T47D (cell line): ENCODE measurements around the gene GAR1.
"Not testable (repeated sequence)": the region's sequence is repeated elsewhere in the genome, so short reads cannot be mapped to it uniquely, and the experiment has no call there.

Experiments used
- DNase-seq, 2 experiments: peaks; one replicate each; pipeline versions ENCODE4 v3.0.0 to v3.0.0-alpha.2; 2011 to 2012; ENCODE audit warnings: low read depth in 1 of 2, low spot score in 1 of 2
- JUND ChIP-seq: IDR thresholded peaks from 2 replicates; pipeline ENCODE4 v1.6.1; 2012; ENCODE audit warnings: low read depth
- in situ Hi-C: cut with HindIII; loops from 2 replicates; pipeline ENCODE4 v1.10.0; 2016; ENCODE audit warnings: low sequenced_read_pairs, low pct_unique_long_range_greater_than_20kb

GAR1 gene

GRCh38 chr4:109816894-109817293 is 1.3 kb downstream of the GAR1 start:
- no peak for TF ChIP-seq JUND
- in situ Hi-C loops: no loop called here
- no peak for DNase-seq

GRCh38 chr4:109818268-109818667 is 2.7 kb downstream of the GAR1 start:
- TF ChIP-seq JUND: no peak
- in situ Hi-C loops: no loop called here
- DNase-seq: no peak

DNA sequence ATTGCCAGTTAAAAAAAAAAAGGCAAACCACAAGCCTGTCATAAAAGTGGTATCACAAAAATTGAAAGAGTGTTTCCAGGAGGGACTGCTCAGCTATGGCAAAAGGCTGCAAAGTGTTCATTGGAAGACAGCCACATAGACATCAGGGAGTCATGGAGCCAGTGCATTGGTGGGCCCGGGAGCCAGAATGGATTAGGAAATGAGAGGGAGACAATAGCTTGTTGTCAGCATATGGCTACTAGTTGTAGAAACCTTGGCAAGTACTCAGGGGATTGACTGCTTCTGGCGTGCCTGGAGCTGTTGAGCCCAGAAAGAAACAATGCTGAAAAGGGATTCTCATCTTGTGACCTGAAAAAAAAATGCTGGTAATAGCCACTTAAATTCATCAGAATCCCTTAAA is 5.0 kb downstream of the GAR1 start:
- no peak for DNase-seq
- no peak for TF ChIP-seq JUND
- in situ Hi-C loops: no loop called here

DNA sequence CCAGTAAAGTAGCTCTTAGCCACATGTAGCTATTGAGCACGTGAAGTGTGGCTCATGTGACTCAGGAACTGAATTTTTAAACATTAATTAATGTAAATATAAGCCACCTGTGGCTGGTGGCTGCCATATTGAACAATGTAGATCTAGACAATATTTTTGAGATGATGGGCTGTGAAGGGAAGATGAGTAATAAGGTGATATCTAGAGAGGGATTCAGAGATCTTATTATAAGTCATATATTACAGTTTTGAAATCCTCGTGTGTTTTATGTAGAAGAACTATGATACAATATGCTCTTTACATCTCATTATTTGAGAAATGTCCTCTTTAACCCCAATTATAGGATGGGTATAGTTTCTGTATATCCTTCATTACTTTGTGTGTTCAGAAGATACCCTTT is 5.6 kb downstream of the GAR1 start:
- DNase-seq: no peak
- no peak for TF ChIP-seq JUND
- in situ Hi-C loops: no loop called here

DNA sequence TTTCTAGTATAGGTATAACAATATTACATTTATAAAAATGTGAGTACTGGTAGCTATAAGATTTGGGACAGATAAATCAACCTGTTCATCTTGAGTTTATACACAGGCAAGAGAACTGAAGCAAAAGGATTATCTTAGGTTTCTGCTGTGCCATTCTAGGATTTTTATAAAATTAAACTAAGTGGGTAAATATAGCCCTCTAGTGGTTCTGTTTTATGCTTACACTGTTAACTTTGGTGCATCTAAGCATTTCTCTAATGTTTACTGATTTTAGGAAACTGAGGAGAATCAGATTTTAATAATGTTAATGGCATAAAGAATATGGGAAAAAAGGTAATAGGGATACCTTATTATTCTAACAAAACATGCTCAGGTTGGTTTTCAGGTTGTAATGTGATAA is 11.2 kb downstream of the GAR1 start:
- in situ Hi-C loops: no loop called here
- TF ChIP-seq JUND: no peak
- peak in 1 of 2 experiments; percentile 6 for DNase-seq

DNA sequence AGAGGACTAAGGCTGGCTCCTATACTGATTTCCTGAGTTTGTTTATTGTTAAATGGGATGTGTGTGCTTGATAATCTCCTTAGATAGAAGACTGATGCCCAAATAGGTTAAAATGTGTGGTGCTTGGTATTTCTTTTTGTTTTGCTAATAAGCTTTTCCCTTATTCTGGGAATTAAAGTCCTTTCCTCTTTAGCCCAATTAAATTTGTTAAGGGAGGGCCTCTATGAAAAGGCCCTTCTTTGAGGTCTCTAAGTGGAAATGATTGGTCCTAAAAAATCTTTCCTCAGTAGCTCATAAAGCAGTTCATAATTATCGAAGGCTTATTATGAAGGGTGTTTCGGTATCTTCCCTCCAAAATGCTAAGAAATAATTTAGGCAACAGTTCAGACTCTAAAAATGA is 12.1 kb downstream of the GAR1 start, which contains the start of gene RRH:
Gene RRH, plus strand, starts transcription at position 301 of the 400 bp plus-strand sequence. Its CDS starts 56 bp downstream, at position 357.
- DNase-seq: no peak
- in situ Hi-C loops: no loop called here
- no peak for TF ChIP-seq JUND

GRCh38 chr4:109833756-109834155 is 18.2 kb downstream of the GAR1 start:
- TF ChIP-seq JUND: no peak
- no peak for DNase-seq
- in situ Hi-C loops: no loop called here

- TF ChIP-seq JUND: no peak
- DNase-seq: no peak
- in situ Hi-C loops: no loop called here
These were observed 21.4 kb downstream of the GAR1 start for GRCh38 chr4:109836985-109837384.

DNA sequence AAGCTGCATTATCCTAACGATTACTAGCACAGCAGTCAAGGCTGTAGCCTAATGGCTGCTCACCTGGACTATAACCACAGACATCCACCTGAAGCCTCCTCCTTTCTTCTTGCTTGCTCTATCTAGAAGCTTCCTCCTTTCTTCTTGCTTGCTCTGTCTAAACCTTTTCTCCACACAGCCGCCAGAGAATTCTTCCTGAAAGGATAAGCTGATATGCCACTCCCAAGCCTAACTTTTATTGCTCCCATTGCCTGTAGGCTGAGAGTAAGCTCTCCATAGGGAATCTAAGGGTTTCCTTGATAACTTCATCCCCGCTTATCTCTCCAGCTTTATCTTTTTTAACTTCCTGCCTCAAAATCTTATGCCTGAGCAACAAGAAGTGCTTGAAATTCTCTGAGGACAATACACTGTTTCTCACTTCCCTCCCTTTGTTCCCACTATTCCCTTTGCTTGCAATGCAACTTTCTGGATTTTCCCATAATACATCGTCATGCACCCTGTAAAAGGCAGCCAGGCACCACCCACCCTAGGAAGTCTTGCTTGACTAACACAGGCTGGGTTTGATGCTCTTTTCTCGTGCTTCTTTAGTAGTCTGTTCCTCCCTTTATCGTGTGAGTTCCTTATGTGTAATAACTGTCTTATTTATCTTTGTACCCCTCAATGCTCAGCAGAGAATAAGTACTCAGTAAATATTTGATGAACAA is 31.0 kb downstream of the GAR1 start:
- no peak for DNase-seq
- in situ Hi-C loops: no loop called here
- TF ChIP-seq JUND: no peak

DNA sequence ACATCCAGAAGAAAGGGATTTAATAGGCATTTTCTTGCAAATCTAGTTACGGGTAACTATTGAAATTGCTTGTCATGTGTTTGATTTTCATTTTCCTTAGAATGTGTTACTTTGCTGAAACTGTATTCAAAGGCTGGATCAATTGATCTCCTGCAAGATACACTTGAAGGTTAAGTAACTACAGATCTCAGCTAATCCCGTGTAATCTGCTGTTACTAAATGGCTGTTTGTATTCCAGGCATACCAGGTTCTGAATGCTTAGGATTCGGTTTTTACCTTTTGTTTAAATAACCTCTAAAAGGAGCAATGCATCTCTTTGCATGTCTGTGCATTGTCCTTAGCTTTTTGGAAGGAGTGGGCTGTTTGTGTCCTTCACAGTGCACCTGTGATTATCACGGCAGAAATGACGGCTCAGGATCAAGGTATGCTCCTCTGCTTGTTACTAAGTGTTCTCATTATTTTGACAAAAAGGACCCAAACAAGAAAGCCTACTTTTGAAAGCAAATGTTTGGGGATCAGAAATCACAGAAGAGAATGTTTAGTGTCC is 32.4 kb downstream of the GAR1 start, which contains the start of gene LRIT3:
Gene LRIT3, plus strand, starts transcription at position 212 of the 547 bp plus-strand sequence. Its CDS starts 95 bp downstream, at position 307.
- TF ChIP-seq JUND: no peak
- DNase-seq: no peak
- in situ Hi-C loops: no loop called here

DNA sequence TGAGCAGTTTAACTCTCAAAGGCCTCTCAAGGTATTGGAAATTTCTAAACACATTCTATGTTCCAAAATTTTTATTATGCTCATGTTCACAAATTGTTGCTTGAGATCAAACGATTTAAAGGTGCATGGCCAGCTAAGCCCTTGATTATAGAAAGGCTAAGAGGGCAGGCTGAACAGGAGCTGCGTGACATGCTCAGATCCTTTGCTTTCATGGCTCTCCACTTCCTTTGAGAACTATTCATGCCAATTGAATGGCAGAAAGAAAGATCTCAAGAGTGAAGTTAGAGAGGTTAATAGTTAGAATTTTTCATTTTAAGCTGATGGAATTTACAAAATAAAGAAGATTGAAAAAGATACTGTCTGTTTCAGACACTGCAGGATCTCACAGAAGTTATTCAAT is 32.9 kb downstream of the GAR1 start:
- DNase-seq: no peak
- TF ChIP-seq JUND: no peak
- in situ Hi-C loops: no loop called here

DNA sequence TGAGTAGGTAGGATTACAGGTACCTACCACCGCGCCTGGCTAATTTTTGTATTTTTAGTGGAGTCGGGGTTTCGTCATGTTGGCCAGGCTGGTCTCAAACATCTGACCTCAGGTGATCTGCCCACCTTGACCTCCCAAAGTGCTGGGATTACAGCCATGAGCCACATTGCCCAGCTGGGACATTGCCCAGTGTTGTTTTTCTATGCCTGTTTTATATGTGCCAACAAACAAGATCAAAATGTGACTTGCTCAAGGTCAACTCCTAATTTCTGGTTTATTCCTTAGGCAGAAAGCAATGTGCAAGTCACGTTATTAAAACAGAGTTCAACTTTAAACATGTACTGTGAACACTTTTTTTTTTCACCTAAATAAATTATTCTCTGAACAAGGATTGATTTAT is 35.0 kb downstream of the GAR1 start:
- no peak for TF ChIP-seq JUND
- no peak for DNase-seq
- in situ Hi-C loops: no loop called here

DNA sequence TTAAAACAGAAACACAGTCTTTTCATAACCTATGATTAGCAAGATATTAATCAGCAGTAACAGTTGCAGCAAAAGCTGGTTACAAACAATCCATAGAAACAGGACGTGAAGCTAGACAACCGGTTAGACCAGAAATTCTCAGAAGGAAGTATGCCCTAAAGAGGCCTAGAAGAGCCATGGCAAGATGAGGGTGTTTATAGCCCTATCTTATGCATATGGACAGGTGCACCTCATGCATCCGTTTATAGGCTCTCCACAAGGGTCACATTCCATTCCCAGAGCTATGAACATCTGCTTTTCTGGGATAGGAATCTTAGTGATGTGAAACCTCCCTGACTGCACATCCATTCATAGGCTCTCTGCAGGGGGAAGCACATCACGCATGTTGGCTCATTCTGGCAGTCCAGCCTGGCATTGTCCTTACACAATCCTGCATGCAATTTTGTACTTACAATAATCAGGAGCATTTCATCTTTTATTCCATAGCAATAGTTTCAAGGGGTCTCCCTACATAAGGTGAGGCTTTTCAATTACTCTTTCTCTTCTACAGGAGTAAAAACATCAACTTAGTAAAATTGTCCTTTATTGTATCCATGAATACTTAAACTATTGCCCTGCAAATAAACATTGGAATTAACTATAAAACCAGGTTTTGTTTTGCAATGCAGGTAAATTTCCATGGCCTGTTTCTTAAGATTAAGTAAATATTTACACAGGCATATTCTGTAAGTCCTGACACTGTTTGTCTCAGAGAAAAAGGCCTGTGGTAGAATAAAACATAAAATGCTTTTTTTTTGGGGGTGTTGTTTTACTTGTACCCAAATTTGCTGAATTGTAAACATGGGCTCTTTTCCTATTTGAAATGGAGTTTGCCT is 44.1 kb downstream of the GAR1 start:
- in situ Hi-C loops: not testable (repeated sequence)

More for the DNA sequence above, 44.1 kb downstream of the GAR1 start:
- DNase-seq: peak in 1 of 2 experiments; percentile 42
